ENCODE data around the gene LIG3.
"Not testable (repeated sequence)": the region's sequence is repeated elsewhere in the genome, so short reads cannot be mapped to it uniquely, and the experiment has no call there.

GRCh38 chr17:35045458-35045979 lies 65.2 kb downstream of the LIG3 start:
- TF ChIP-seq CTCF (IDR thresholded peaks at IDR 0.05; ENCODE audit: borderline replicate concordance, extremely low read depth, low read length, poor library complexity, severe bottlenecking); EZH2 (IDR thresholded peaks at IDR 0.05; ENCODE audit: borderline replicate concordance, low read depth, low read length, severe bottlenecking): not testable (repeated sequence)
